Endometrial microvascular endothelial cells (primary cell): Measurements from ENCODE around the gene AFDN. TPM values are rescaled to one million over a fixed set of nuclear protein-coding genes. Genes with fewer than 3 reads are reported as not detected.
"Not testable (repeated sequence)": the region's sequence is repeated elsewhere in the genome, so short reads cannot be mapped to it uniquely, and the experiment has no call there.

ENCODE experiments used
- in situ Hi-C: cut with HindIII; loops from 2 replicates; pipeline ENCODE4 v1.10.0; 2017; ENCODE audit warnings: low sequenced_read_pairs, low pct_unique_long_range_greater_than_20kb; ENCODE audit errors: inconsistent ontology term
- total RNA-seq: library from RNA; depleted of rRNA; stranded (reverse); fragments of >200 nt; gene quantifications from one replicate; pipeline ENCODE4 v1.2.3, GENCODE V29; 2015; ENCODE audit errors: inconsistent ontology term

The AFDN gene
- total RNA-seq, 1 donor from 2014 or later, result 43.0 TPM

GRCh38 chr6:168001029-168001332, 174.3 kb downstream of the AFDN start:
- in situ Hi-C loops, result no loop called here

GRCh38 chr6:168001514-168001913, 174.8 kb downstream of the AFDN start:
- in situ Hi-C loops, result not testable (repeated sequence)

DNA sequence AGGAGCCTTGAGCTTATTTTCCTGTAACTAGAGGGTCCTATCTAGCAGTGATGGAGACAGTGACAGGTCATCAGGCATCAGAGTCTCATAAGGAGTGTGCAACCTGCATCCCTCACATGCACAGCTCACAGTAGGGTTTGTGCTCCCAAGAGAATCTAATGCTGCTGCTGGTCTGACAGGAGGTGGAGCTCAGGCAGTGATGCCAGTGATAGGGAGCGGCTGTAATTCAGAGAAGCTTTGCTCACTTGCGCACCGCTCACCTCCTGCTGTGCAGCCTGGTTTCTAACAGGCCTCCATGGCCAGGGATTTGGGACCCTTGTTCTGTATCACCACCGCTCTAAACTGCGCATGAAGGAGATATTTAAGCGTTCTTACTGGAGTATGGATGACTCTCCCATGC, 176.1 kb downstream of the AFDN start:
- in situ Hi-C loops, result no loop called here

DNA sequence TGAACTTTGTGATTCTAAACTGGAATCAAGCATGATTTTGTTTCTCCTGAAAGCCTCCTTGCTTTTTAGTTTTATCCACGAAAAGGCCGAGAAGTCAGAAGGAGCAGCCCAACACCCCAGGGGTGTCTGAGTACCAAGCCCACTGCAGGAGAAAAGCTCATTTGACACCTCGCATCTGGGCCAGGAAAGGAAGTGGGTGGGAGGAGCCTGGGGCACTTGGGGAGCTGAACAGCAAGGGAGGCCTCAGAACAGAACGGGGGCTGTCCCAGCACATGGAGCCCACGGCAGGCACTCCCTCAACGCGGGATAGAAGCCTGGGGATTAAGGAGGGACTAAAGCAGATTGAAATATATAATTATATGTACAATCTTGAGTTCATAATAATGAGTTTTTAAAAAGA, 177.3 kb downstream of the AFDN start:
- in situ Hi-C loops, result no loop called here

GRCh38 chr6:168004945-168005344, 178.2 kb downstream of the AFDN start:
- in situ Hi-C loops, result no loop called here

DNA sequence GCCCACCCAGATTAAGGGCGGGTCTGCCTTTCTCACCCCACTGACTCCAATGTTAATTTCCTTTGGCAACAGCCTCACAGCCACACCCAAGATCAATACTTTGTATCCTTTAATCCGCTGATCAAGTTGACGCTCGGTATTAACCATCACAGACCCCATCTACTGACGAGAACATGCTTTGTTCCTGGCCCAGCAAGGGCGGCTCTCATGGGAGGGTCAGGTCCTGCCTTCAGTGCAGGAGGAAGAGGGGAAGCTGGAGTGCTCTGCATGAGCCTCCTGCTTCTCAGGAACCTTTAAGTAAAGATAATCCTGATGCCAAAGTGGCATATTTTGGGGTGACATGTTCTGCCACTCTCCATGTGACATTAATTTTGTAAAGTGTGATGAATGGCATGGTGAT, 179.1 kb downstream of the AFDN start:
- in situ Hi-C loops, result no loop called here

GRCh38 chr6:168007592-168008338, 181.1 kb downstream of the AFDN start:
- in situ Hi-C loops, result no loop called here

DNA sequence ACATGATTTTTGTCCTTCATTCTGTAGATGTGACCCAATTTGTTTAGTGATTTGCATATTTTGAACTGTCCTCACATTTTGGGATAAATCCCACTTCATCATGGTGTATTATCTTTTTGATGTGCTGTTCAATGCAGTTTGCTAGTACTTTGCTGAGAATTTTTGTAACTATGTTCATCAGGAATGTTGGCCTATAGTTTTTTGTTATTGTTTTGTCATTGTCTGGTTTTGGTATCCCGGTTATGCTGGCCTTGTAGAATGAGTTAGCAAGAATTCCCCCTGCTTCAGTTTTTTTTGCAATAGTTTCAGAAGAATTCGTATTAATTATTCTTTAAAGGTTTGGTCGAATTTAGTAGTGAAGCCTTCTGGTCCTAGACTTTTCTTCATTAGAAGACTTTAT, 182.6 kb downstream of the AFDN start:
- in situ Hi-C loops, result no loop called here

- in situ Hi-C loops, result no loop called here
These were observed 184.6 kb downstream of the AFDN start for GRCh38 chr6:168011291-168011690.

- in situ Hi-C loops, result no loop called here
These were observed 185.9 kb downstream of the AFDN start for GRCh38 chr6:168012431-168013249.

- in situ Hi-C loops, result no loop called here
These were observed 186.7 kb downstream of the AFDN start for GRCh38 chr6:168013250-168013915.

DNA sequence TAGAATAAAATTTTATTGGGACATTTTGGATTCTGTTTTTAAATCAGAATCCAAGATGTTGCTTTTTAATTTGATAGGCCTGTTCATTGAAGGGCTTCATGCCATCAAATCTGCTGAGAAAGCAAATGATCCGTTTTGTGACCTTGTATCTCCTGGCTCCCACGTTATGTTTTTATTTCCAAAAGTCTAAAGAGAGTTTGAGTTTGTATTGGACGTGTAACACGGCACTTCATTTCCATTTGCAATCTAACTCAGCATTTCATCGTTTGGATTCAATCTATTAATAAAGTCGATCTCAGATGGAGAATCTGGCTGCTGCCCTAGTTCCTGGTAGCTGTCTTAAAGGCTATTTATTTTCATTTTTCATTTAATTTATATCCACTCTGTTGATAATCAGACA, 187.7 kb downstream of the AFDN start:
- in situ Hi-C loops, result no loop called here

GRCh38 chr6:168015009-168015408, 188.3 kb downstream of the AFDN start:
- in situ Hi-C loops, result no loop called here

DNA sequence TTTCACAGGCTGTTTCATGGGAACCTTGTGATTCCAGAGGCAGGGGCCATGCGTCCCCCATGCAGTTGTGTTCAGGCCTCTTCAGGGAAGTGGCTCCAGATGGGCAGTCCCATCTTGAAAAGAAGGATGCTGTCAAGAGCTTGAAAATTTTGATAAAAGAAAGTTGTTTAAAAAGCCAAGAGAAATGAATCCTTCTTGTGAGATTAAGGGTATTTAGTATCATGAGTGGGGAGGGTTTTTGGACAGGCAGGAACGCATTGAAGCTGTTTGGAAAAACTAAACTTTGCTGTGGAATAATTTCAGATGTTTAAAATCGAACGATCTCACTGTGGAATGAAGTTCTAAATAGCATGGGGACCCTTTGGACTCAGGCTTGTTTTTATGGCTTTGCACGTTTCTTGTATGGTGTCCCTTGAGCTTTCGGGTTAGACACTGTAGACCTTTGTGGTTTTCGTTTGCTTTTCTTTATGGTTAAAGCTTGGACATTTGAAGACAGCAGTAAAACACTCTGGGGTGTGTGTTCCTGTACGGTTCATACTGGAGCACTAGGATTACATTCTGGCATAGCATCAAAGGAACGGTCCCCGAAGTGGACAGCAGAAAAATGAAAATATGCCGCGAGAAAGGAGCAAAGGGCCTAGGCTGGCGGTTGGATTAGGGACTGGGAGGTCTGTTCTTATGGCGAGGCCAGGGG, 188.9 kb downstream of the AFDN start:
- in situ Hi-C loops, result no loop called here

DNA sequence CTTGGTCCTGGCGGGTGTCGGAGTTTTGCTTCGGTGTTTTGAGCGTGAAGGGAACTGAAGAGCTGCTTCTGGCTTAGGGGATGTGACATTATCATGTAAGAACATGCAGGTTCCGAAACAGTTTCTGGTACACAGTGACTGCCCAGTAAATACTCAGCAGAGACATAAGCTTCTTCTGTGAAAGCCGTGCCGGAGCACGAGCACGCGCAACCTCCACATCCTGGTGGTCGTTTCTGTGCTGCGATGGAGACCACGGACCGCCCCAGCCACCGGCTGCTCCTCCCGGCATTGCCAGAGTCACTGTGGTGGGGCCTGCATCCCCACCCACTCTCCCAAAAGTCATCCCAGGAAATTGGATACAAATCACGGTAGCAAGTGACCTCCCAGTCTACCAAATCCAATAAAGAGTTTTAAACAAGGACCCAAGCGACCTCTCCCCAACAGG, 189.5 kb downstream of the AFDN start:
- in situ Hi-C loops, result no loop called here

- in situ Hi-C loops, result no loop called here
These were observed 190.2 kb downstream of the AFDN start for GRCh38 chr6:168016721-168017525.

- in situ Hi-C loops, result no loop called here
These were observed 190.9 kb downstream of the AFDN start for GRCh38 chr6:168017629-168018028.

DNA sequence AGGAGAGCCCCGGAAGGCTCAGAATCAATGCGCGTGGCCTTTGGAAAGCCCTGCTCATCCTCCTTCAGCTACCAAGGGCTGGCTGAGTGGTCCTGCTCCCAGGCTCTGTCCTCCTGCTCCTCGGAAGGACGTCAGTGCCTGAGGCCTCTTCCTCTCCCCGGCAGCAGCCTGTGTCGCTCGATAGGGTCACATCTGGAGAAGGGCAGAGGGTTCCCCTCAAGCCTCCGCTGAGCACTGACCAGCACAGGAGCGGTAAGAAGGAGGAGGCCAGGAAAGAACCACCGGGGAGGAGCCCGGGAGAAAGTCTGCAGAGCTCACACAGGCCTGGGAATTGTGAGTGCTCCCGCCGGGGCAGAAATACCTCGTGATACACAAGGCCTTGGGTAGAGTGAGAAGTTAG, 192.0 kb downstream of the AFDN start:
- in situ Hi-C loops, result no loop called here

DNA sequence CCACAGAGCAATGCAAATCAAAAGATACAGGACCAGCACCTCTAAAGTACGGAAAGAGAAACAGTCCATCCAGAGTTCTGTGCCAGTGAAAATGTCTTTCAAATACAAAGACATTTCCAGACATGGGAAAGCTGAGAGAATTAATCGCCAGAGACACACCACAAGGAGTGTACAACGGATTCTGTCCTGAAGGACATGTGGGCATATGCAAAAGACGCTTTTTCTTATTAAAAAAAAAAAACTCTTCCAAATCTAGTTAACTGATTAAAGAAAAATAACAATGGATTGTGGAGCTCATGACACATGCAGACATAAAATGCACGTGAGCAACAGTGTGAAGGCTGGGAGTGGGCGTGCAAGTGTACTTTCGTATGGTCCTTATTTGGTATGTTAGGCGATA, 193.5 kb downstream of the AFDN start:
- in situ Hi-C loops, result no loop called here
